Activated T-cell treated with anti-CD3 and anti-CD28 coated beads for 48 hours (primary cell): ENCODE results near the gene ZFP1.

Experiments used
- DNase-seq: peaks from one replicate; pipeline ENCODE4 v3.0.0-alpha.2; 2020; ENCODE audit warnings: low read depth

The ZFP1 gene

GRCh38 chr16:75152635-75153034 lies 4.3 kb downstream of the ZFP1 start:
- no peak for DNase-seq

- DNase-seq = no peak
Measured at GRCh38 chr16:75160386-75160785, 12.1 kb downstream of the ZFP1 start.

- DNase-seq = no peak
Measured at GRCh38 chr16:75169899-75170405, 21.6 kb downstream of the ZFP1 start.

DNA sequence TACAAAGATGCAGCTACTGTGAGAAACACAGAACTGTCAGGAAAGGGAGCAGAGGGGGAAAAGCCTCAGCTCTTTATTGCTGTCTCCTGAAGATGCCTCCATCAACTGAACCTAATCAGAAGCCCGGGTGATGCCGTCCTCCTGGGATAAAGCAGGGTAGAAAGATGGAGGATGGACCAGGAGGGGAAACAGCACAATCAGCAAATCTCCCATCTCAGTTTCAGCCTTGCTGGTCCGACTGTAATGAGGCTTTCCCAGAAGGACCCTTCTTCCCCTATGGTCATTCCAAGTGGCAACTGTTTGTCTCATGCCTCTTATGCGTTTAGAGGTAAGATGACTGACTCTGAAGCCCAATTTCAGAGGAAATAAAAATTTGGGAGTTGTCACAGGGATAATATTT lies 24.3 kb downstream of the ZFP1 start:
- DNase-seq = no peak

DNA sequence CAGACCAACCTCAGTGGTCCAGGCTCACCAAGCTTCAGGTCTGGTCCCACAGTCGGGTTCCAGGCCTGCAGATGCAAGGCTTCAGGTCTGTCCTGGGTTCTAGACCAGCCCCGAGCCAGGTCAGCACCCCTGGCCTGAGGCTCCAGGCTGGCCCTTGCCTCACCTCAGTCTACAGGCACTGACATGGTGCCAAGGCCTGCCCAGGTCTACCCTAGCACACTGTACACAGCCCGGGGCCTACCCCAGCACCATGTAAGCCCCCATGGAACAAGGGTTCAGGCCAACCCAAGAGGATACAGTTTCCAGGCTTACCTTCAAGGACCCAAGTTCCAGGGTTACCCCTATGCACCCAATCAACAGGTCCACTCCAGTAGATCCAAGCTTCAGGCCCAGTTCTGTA lies 26.8 kb downstream of the ZFP1 start:
- DNase-seq = no peak

DNA sequence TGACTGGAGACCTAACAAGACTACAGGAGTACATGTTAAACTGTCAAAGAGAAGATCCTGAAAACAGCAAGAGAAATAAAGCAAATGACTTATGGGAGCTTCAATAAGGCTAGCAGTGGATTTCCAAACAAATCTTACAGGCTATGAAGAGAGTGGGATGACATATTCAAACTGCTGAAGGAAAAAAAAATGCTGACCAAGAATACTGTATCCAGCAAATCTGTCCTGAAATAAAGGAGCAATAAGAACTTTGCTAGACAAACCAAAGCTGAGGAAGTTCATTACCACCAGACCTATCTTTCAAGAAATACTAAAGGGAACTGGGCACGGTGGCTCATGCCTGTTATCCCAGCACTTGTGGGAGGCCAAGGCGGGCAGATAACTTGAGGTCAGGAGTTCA lies 28.6 kb downstream of the ZFP1 start:
- DNase-seq = no peak

GRCh38 chr16:75179208-75179607 lies 30.9 kb downstream of the ZFP1 start:
- no peak for DNase-seq

GRCh38 chr16:75181630-75182029 lies 33.3 kb downstream of the ZFP1 start:
- DNase-seq = no peak

- DNase-seq = no peak
Measured at GRCh38 chr16:75188832-75189477, 40.6 kb downstream of the ZFP1 start.

DNA sequence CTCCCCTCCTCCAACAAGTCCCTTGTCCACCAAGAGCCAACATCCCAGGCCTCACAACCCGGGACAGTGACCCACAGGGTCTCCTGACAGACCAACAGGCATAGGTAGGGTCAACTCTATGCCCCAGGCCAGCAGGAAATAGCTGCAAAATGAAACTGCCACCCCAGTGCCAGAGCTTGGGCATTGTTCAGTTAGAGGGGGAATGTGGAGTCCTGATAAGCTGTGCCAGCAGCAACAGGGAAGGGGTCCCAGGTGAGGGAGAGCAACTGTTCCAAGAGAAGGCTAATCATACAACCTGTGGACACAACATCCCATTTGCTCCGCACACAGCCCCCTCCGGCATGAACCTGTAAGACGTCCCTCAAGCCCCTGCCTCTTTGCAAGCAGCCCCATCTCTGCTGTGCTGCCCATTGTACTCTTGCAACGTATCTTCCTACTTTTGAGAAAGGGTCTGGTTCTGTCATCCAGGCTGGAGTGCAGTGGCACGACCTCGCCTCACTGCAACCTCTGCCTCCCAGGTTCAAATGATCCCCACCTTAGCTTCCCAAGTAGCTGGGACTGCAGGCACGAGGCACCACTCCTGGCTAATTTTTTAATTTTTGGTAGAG lies 41.4 kb downstream of the ZFP1 start:
- DNase-seq = no peak

GRCh38 chr16:75192606-75193264 lies 44.4 kb downstream of the ZFP1 start:
- no peak for DNase-seq

DNA sequence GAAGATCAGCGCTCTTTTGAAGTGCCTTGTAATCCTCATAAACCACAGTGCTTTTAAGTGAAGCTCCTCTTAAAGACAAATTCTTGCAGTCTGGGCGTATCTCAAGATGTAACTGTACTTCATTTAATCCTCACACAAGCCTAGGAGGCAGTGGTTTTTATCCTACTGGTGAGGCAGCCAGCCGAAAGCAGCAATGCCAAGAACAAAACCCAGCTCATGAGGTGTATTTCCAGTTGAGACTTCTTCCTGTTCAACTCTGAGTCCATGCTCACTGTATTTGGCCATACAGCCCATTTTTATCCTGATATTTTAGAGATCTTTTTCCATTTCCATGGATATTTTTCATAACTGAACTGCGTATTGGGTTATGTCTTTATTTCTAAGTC lies 44.9 kb downstream of the ZFP1 start:
- DNase-seq = no peak

DNA sequence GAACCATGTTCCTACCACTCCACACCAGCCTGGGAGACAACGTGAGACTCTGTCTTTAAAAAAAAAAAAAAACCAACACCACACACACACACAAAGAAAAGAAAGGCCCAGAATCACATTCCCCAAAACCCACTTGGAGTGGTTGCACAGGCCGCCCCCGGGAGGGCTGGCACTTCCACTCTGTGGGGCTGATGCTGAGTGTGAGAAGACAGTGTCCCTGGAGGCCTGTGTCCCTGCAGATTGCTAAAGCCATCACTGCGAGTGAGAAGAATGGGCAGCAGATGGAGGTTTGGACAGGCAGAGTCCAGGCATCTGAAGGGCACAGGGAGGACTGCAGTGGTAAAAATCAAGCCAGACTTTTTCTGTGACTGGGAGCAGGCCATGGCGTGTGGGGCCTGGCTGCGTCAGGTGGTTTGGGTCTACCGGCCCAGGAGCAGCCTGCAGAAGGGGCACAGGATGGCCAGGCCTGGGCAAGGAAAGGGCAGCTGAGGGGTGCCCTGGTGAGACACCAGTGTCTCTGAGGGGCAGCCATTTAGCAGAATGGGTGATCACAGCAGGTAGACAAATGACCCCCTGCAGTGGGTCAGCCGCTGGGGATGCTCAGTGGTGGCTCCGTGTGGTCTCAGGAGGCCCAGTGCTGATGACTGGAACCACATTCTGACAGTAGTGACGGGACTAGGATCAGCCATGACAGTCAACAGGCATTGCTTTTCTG lies 45.6 kb downstream of the ZFP1 start:
- no peak for DNase-seq

DNA sequence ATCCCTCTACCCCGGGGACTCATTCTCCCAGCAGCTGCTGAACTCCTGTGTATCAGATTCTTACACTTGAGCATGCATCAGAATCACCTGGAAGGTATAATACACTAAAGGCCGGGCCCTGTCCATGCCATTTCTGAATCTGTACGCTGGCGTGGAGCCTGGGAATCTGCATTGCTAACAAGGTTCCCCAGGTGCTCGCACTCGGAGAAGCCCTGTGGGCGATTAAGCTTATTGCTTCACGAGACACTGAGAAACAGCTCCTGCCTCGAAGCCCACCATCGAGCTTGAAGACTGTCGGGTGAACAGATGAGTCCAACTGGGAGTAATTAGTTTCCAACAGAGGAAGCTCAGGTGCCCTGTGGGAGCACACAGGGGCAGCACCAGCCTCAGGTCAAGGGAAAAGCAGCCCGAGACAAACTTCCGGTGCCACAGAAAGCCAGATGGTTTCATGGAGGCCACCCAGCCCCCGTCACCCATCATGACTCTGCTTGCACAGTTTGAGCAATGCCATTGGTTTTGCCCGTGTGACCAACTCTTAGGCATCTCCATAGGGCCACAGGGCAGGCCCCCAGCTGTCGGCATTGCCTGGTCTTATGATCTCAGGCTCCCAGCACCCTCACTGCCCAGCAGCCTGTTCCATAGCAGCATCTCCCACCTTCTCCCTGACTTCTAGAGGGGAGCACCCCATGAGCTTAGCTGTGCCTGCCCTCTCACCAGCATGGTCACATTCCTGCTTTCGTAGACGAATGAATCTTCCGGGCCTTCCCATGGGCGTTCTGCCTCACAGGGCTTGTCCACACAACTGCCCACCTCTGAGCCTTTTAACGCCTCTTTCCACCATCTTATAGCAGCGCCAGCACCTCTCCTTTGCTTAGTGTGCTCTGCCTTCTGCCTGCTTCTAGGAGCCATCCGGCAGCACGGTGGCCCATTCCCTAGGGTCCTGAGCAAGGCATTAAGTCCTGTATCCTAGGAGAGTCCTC lies 47.8 kb downstream of the ZFP1 start:
- no peak for DNase-seq

- DNase-seq = no peak
Measured at GRCh38 chr16:75196836-75197235, 48.5 kb downstream of the ZFP1 start.

DNA sequence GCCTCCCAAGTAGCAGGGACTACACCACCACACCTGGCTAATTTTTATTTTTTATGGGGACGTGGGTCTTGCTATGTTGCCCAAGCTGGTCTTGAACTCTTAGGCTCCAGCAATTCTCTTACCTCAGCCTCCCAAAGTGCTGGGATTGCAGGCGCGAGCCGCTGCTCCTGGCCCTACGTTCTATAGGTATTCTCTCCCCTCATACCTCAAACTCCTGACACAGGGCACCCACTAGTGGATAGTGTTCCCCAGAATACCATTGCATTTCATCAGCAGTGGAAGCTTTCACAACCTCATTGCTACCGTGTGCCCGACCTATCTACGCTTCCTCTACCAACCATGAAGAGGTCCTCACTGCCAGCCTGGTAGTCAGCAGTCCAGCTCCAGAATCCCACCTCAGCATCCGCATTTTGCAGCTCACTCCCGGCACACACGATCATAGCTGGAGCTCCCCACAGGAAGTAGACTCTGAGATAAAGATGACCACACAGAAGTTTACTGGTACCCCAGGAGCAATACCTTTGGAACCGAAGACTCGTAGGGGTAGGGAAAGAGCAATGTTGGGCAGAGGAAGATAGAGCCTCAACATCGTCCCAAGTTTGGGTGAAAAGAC lies 49.3 kb downstream of the ZFP1 start:
- DNase-seq = no peak

DNA sequence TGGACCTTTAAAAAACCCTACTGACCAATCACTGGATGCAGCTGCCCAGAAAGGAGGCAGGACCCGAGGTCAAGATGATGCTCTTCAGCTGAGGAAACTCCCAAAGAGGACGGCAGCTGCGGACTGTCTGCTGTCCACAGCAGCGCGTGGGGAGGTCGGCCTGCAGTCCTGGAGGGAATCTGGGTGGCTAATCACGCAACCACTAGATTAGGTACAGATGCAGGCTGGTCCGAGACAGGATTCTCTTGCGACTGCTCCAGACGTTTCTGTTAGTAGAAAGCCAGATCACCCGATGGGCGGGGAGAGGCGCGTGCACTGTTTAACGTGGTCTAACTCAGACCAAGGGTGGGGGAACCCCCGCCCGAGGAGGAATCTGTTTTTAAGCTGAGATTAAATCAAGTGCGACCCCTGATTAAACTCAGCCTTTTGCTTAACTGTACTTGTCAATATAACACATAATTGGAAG lies 49.8 kb downstream of the ZFP1 start:
- no peak for DNase-seq

DNA sequence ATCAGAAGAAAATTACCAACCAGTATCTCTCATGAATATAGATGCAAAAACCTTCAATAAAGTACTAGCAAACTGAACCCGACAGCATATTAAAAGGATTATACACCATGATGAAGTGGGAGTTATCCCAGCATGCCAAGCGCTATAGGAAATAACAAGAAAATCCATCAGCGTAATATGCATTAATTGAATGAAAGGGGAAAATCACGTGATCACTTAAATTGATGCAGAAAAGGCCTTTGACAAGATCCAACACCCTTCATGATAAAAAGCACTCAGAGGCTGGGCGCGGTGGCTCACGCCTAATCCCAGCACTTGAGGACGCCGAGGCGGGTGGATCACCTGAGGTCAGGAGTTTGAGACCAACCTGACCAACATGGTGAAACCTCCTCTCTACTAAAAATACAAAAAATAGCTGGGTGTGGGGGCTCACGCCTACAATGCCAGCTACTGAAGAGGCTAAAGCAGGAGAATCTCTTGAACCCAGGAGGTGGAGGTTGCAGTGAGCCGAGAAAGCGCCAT lies 53.8 kb downstream of the ZFP1 start:
- no peak for DNase-seq

- no peak for DNase-seq
Measured at GRCh38 chr16:75203096-75203495, 54.8 kb downstream of the ZFP1 start.

DNA sequence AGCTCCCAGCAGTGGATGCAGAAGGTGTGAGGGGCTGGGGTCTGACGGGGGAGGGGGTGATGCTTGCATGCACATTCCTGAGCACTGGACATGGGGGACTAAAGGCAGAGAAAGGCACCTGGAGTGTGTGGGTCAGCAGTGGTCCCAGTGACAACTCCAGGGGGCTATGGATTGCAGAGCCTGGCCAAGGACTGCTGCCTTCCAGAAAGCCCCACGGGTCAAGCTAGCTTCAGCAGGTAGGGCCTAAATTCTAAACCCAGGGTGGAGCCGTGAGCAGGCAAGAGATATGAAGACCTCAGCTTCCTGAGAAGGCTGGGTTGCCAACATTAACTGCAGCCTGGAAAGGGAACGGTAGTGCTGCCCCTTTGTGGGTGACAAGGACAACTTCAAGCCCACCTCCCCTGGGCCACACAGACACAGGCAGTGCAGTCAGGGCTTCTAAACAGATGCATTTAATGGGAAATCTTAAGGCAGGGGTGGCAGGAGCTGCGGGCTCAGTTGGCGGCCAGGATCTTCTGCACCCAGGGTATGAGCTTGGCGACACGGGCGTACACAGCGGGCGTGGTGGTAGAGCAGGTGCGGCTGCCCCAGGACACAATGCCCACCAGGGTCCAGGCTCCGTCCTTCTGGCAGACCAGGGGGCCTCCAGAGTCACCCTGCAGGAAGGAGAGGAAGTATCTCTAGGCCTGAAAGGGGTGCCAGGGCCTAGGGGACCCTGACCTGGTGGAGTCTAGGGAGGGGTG lies 55.5 kb downstream of the ZFP1 start:
- no peak for DNase-seq
